ENCODE results near the gene WDR20. TPM values are rescaled to one million over a fixed set of nuclear protein-coding genes. Genes with fewer than 3 reads are reported as not detected.
A peak's percentile ranks its signal among the peaks of the same experiment; 100 is the strongest.

Gene WDR20
- total and polyA plus RNA-seq, 2 of the 4 experiments (the other 2 are of a cell fraction): 20.3 to 27.4 TPM

- TF ChIP-seq FOS (IDR thresholded peaks at IDR 0.05; ENCODE audit: low read depth, low read length) (no peak), ELK1 (IDR thresholded peaks at IDR 0.05; ENCODE audit: borderline replicate concordance, low read depth, low read length) (no peak), SMC3 (IDR thresholded peaks at IDR 0.05; ENCODE audit: low read depth, low read length) (no peak), CTCF (conservative IDR thresholded peaks at IDR 0.05; ENCODE audit: low read depth, low read length) (no peak), MXI1 (IDR thresholded peaks at IDR 0.05; ENCODE audit: borderline replicate concordance, low read depth, low read length) (no peak), RAD21 (IDR thresholded peaks at IDR 0.05; ENCODE audit: low read length) (no peak), RFX5 (IDR thresholded peaks at IDR 0.05; ENCODE audit: low read depth, low read length) (no peak), NFE2L2 (IDR thresholded peaks at IDR 0.05; ENCODE audit: low read depth, low read length) (no peak), CEBPB (IDR thresholded peaks at IDR 0.05; ENCODE audit: low read depth, low read length) (no peak), RCOR1 (IDR thresholded peaks at IDR 0.05; ENCODE audit: insufficient replicate concordance, low read length) (no peak), BHLHE40 (IDR thresholded peaks at IDR 0.05; ENCODE audit: low read depth, low read length) (no peak), CHD1 (IDR thresholded peaks at IDR 0.05; ENCODE audit: low read depth, low read length) (no peak), MAZ (IDR thresholded peaks at IDR 0.05; ENCODE audit: borderline replicate concordance, low read depth, low read length) (no peak), POLR2A (IDR thresholded peaks at IDR 0.05; ENCODE audit: low read depth, low read length) (no peak), MAFK (IDR thresholded peaks at IDR 0.05; ENCODE audit: low read depth, low read length) (no peak), USF2 (IDR thresholded peaks at IDR 0.05; ENCODE audit: low read depth, low read length) (no peak)
- Histone ChIP-seq H3K36me3 (ENCODE audit: control insufficient read depth, insufficient read depth, low read length) (0 out of 2 replicates have a peak, but pooled peaks cover under 1% of the 10 kb centered on the region), H2BK20ac (ENCODE audit: low read depth, low read length) (no peak overlapping the region), H3K4me1 (ENCODE audit: control insufficient read depth, insufficient read depth, low read length) (peaks cover 14% of the 10 kb centered on the region), H3K9ac (ENCODE audit: low read depth, low read length) (no peak overlapping the region), H2AK5ac (ENCODE audit: low read depth, low read length) (no peak overlapping the region; the same call in 1 of the 2 replicates), H3K27ac (ENCODE audit: insufficient read depth, low read length) (no peak overlapping the region), H2BK15ac (ENCODE audit: low read depth, low read length) (no peak overlapping the region), H3K9me3 (ENCODE audit: control insufficient read depth, insufficient read depth, low read length) (no peaks in the 10 kb centered on the region), H4K20me1 (ENCODE audit: insufficient read depth, low read length) (peaks cover 51% of the 10 kb centered on the region), H3K9me1 (ENCODE audit: insufficient read depth, low read length) (peaks cover 30% of the 10 kb centered on the region), H3K23ac (ENCODE audit: low read depth, low read length) (no peak overlapping the region), H3K79me1 (ENCODE audit: low read depth in 1 of 2, low read length in 2 of 2) (peaks cover 45 to 77% of the 10 kb centered on the region in 2 experiments), H2BK5ac (ENCODE audit: low read depth, low read length, poor library complexity, severe bottlenecking) (no peak overlapping the region), H3K14ac (replicated peaks; ENCODE audit: low read depth, low read length) (0 out of 2 replicates have a peak overlapping the region, but pooled peaks have one; percentile 34), H3K4me2 (ENCODE audit: low read depth, low read length) (no peak overlapping the region), H3K56ac (ENCODE audit: extremely low read depth, insufficient read depth, low read length) (no peak overlapping the region), H3K18ac (ENCODE audit: low read depth, low read length) (no peak overlapping the region), H3K27me3 (ENCODE audit: control insufficient read depth, insufficient read depth, low read length) (no peaks in the 10 kb centered on the region), H2BK120ac (ENCODE audit: low read depth, low read length) (no peak overlapping the region), H3K4me3 (ENCODE audit: insufficient read depth, low read depth, low read length) (no peak overlapping the region), H2AK9ac (replicated peaks; ENCODE audit: low read depth, low read length, poor library complexity) (no peak overlapping the region), H2AFZ (replicated peaks; ENCODE audit: low read length, poor library complexity) (no peak overlapping the region), H3K4ac (ENCODE audit: low read depth, low read length) (no peak overlapping the region), H4K91ac (ENCODE audit: insufficient read depth, low read depth, low read length) (no peak overlapping the region), H4K5ac (ENCODE audit: low read depth, low read length) (no peak overlapping the region), H4K8ac (ENCODE audit: low read depth in 2 of 2, low read length in 2 of 2) (no peak overlapping the region; a peak in 1 of 4 replicates)
- in situ Hi-C loops (cut with MboI; ENCODE audit: low sequenced_read_pairs): no loop called here
- POLR2A ChIA-PET (ENCODE audit: unreplicated experiment): no interaction called here
- intact Hi-C loops (cut with micrococcal nuclease): no loop called here
- no peak for DNase-seq
- ATAC-seq (ENCODE audit: low read depth): no peak
- dilution Hi-C loops (cut with HindIII; ENCODE audit: low sequenced_read_pairs, unreplicated experiment): no loop called here
- WGBS, 2 experiments (ENCODE audit: extremely low coverage in 2 of 2, insufficient read length in 1 of 2): no CpG with 5 or more reads among the region's 5 CpGs
- BruUV-seq (replicated peaks): no TSS peak
- CTCF ChIA-PET: no interaction called here
These were observed 50.2 kb downstream of the WDR20 start for GRCh38 chr14:102189874-102190273.
